Loucy (cell line): ENCODE measurements around the gene MTX2.

Experiments used
- H2AFZ ChIP-seq: fragments of 200-600 bp; sonication (generic); 2 replicates; pipeline ENCODE4 v1.6.0; 2016; ENCODE audit warnings: antibody characterized with exemption, mild to moderate bottlenecking, low read length, moderate library complexity
- H3F3A ChIP-seq: fragments of 200-600 bp; 2 replicates; pipeline ENCODE4 v1.6.0; 2016; ENCODE audit warnings: antibody characterized with exemption, low read depth, mild to moderate bottlenecking
- H3K27me3 ChIP-seq: fragments of 200-600 bp; sonication (generic); 2 replicates; pipeline ENCODE4 v1.6.1; 2014; ENCODE audit warnings: low read length, mild to moderate bottlenecking; ENCODE audit not compliant: insufficient read depth, poor library complexity, severe bottlenecking
- H3K36me3 ChIP-seq: fragments of 200-600 bp; sonication (generic); 2 replicates; pipeline ENCODE4 v1.6.1; 2016; ENCODE audit warnings: low read length; ENCODE audit not compliant: insufficient read depth
- H3K4me1 ChIP-seq: fragments of 200-600 bp; sonication (generic); 2 replicates; pipeline ENCODE4 v1.5.1; 2014; ENCODE audit warnings: low read length, mild to moderate bottlenecking; ENCODE audit not compliant: insufficient read depth, poor library complexity, severe bottlenecking
- H3K4me2 ChIP-seq: fragments of 200-600 bp; sonication (generic); 2 replicates; pipeline ENCODE4 v1.6.0; 2014; ENCODE audit warnings: antibody characterized with exemption, low read length, low read depth, mild to moderate bottlenecking; ENCODE audit not compliant: poor library complexity, severe bottlenecking
- H3K4me3 ChIP-seq: fragments of 200-600 bp; sonication (generic); 2 replicates; pipeline ENCODE4 v1.5.1; 2014; ENCODE audit warnings: low read length, mild to moderate bottlenecking, mixed read lengths; ENCODE audit not compliant: poor library complexity, severe bottlenecking
- H3K79me2 ChIP-seq: fragments of 200-600 bp; sonication (generic); 2 replicates; pipeline ENCODE4 v1.6.1; 2014; ENCODE audit warnings: low read length; ENCODE audit not compliant: insufficient read depth
- H3K9ac ChIP-seq: fragments of 200-600 bp; sonication (generic); 2 replicates; pipeline ENCODE4 v1.6.0; 2014; ENCODE audit warnings: mild to moderate bottlenecking, low read depth, low read length, moderate library complexity; ENCODE audit not compliant: poor library complexity, severe bottlenecking
- H3K9me2 ChIP-seq: fragments of 200-600 bp; sonication (generic); replicated peaks from 2 replicates; pipeline ENCODE4 v1.6.1; 2016; ENCODE audit warnings: low read depth, low read length, mixed read lengths
- H3K9me3 ChIP-seq: fragments of 200-600 bp; sonication (generic); 2 replicates; pipeline ENCODE4 v1.6.1; 2014; ENCODE audit warnings: mild to moderate bottlenecking, antibody characterized with exemption, low read length, low read depth; ENCODE audit not compliant: insufficient read depth
- H4K20me1 ChIP-seq: fragments of 200-600 bp; sonication (generic); 2 replicates; pipeline ENCODE4 v1.6.0; 2014; ENCODE audit warnings: antibody characterized with exemption, low read length, mild to moderate bottlenecking; ENCODE audit not compliant: insufficient read depth, poor library complexity, severe bottlenecking
- EZH2phosphoT487 ChIP-seq: fragments of 200-600 bp; IDR thresholded peaks from 2 replicates; pipeline ENCODE4 v1.6.1; 2018; ENCODE audit warnings: antibody characterized with exemption, mild to moderate bottlenecking, moderate library complexity, borderline replicate concordance
- TF ChIP-seq, protein P1 (sequence below): fragments of 200-600 bp; sonication (generic); conservative IDR thresholded peaks from 2 replicates; pipeline ENCODE4 v1.5.1; 2014; ENCODE audit warnings: mild to moderate bottlenecking, antibody characterized with exemption, low read length

The MTX2 gene

DNA sequence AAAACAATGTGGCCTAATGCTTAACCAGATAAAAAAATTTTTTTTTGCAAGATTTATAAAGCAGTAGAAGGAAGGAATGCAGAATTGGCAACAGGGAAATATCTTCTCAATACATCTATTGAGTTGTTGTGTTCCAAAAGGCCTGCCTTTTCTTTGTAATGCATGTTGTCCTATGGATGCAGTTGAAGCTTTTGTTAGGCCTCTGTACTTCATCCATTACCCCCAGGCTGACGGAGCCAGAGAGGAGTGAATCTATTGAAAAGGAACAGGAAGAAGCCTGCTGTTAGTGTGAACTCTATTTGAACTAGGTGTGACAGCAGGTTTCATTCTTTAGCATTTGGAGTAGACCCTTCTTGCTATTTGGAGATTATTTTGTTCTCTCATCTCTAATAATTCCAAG is 56.5 kb downstream of the MTX2 start:
- H3K4me3 ChIP-seq, result no peak overlapping the region
- H3K79me2 ChIP-seq, result no peaks in the 10 kb centered on the region
- no peak overlapping the region for H3K9ac ChIP-seq
- no peaks in the 10 kb centered on the region for H3K27me3 ChIP-seq
- H2AFZ ChIP-seq, result no peak overlapping the region
- H3K36me3 ChIP-seq, result peaks cover 15% of the 10 kb centered on the region; the same call in 1 of the 2 replicates
- no peaks in the 10 kb centered on the region for H4K20me1 ChIP-seq
- H3K4me1 ChIP-seq, result no peaks in the 10 kb centered on the region
- H3F3A ChIP-seq, result no peaks in the 10 kb centered on the region
- H3K9me2 ChIP-seq, result no peaks in the 10 kb centered on the region
- H3K4me2 ChIP-seq, result no peak overlapping the region
- TF ChIP-seq, protein P1, sequence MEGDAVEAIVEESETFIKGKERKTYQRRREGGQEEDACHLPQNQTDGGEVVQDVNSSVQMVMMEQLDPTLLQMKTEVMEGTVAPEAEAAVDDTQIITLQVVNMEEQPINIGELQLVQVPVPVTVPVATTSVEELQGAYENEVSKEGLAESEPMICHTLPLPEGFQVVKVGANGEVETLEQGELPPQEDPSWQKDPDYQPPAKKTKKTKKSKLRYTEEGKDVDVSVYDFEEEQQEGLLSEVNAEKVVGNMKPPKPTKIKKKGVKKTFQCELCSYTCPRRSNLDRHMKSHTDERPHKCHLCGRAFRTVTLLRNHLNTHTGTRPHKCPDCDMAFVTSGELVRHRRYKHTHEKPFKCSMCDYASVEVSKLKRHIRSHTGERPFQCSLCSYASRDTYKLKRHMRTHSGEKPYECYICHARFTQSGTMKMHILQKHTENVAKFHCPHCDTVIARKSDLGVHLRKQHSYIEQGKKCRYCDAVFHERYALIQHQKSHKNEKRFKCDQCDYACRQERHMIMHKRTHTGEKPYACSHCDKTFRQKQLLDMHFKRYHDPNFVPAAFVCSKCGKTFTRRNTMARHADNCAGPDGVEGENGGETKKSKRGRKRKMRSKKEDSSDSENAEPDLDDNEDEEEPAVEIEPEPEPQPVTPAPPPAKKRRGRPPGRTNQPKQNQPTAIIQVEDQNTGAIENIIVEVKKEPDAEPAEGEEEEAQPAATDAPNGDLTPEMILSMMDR, result no peak
- TF ChIP-seq EZH2phosphoT487, result no peak
- no peaks in the 10 kb centered on the region for H3K9me3 ChIP-seq

DNA sequence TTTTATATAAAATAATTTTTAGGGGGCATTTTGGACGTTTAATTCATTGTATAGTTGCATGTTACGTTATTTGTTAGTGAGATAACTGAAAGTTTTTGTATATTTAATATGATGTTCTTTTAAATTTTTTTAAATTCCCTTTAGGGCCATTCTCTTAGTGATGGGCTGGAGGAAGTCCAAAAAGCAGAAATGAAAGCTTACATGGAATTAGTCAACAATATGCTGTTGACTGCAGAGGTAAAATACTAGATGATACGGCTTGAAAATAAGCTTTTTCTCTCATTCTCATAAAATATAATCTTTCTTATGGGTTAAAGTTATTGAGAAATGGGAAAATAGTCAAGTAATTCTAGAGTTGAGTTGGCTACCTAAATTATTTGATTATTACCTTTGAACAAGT is 58.9 kb downstream of the MTX2 start:
- Histone ChIP-seq H3K9me2 (no peaks in the 10 kb centered on the region), H3F3A (no peaks in the 10 kb centered on the region), H3K4me1 (no peaks in the 10 kb centered on the region), H3K27me3 (no peaks in the 10 kb centered on the region), H3K9me3 (no peaks in the 10 kb centered on the region), H3K79me2 (no peaks in the 10 kb centered on the region), H3K9ac (no peak overlapping the region), H4K20me1 (no peaks in the 10 kb centered on the region), H3K36me3 (peaks cover 19% of the 10 kb centered on the region; the same call in 1 of the 2 replicates), H2AFZ (no peak overlapping the region), H3K4me3 (no peak overlapping the region), H3K4me2 (no peak overlapping the region)
- TF ChIP-seq, protein P1, result no peak
- TF ChIP-seq EZH2phosphoT487, result no peak

DNA sequence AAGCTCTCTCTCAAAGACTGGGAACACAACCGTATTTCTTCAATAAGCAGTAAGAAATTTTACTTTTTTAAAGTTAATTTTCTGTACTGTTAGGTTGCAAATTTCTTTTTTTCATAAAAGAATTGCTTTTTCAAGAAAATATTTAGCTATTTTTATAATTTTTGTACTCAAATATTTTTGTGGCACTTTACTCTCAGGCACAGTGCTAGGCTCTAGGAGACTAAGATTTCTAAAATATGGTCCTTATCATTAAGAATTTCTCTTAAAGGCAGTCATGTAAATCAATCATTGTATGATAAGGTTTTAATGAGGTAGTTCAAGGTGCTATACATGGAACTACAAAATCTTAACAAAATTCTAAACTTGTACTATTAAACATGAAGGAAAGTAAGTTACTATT is 61.4 kb downstream of the MTX2 start:
- TF ChIP-seq, protein P1, result no peak
- TF ChIP-seq EZH2phosphoT487, result no peak
- Histone ChIP-seq H3K4me2 (no peak overlapping the region), H3K27me3 (no peaks in the 10 kb centered on the region), H3K9me2 (no peaks in the 10 kb centered on the region), H3K9me3 (no peaks in the 10 kb centered on the region), H3K79me2 (no peaks in the 10 kb centered on the region), H3K9ac (no peak overlapping the region), H4K20me1 (no peaks in the 10 kb centered on the region), H2AFZ (no peak overlapping the region), H3K4me3 (no peak overlapping the region), H3F3A (no peaks in the 10 kb centered on the region), H3K36me3 (peaks cover 23% of the 10 kb centered on the region; the same call in 1 of the 2 replicates), H3K4me1 (no peaks in the 10 kb centered on the region)
